ENCODE measurements around the gene SPRY2. TPM values are rescaled to one million over a fixed set of nuclear protein-coding genes. Genes with fewer than 3 reads are reported as not detected.

Gene SPRY2
- total and polyA plus RNA-seq, 2 of the 13 experiments (the other 11 are each of a cell fraction or from before 2014, with no cell fraction given), result 7.4 to 25.1 TPM

GRCh38 chr13:80339912-80340650 lies 845 bp downstream of the SPRY2 start (continued):
- TF ChIP-seq TCF12 (IDR thresholded peaks at IDR 0.05), result no peak
- TF ChIP-seq TCF12 (CRISPR knock-in tag; IDR thresholded peaks at IDR 0.05), result no peak
- TF ChIP-seq ZNF7 (CRISPR knock-in tag; IDR thresholded peaks at IDR 0.05), result no peak
- TF ChIP-seq XBP1 (CRISPR knock-in tag; IDR thresholded peaks at IDR 0.05), result no peak
- no peak for TF ChIP-seq ZNF609 (CRISPR knock-in tag; IDR thresholded peaks at IDR 0.05; ENCODE audit: borderline replicate concordance)
- TF ChIP-seq SKI (IDR thresholded peaks at IDR 0.05; ENCODE audit: partially characterized antibody), result no peak
- no peak for TF ChIP-seq CC2D1A (CRISPR knock-in tag; IDR thresholded peaks at IDR 0.05)
- no peak for TF ChIP-seq GATAD2A (CRISPR knock-in tag; IDR thresholded peaks at IDR 0.05)
- TF ChIP-seq PHF21A (CRISPR knock-in tag; IDR thresholded peaks at IDR 0.05), result no peak
- TF ChIP-seq ZNF543 (CRISPR knock-in tag; IDR thresholded peaks at IDR 0.05), result no peak
- no peak for TF ChIP-seq GMEB1 (CRISPR knock-in tag; IDR thresholded peaks at IDR 0.05; ENCODE audit: borderline replicate concordance)
- TF ChIP-seq HMGXB4 (CRISPR knock-in tag; IDR thresholded peaks at IDR 0.05; ENCODE audit: borderline replicate concordance in 1 of 2, low read depth in 1 of 2), result peak in 1 of 2 experiments; percentile 85; a peak in 2 of 4 replicates
- TF ChIP-seq ONECUT2 (CRISPR knock-in tag; IDR thresholded peaks at IDR 0.05), result no peak
- TF ChIP-seq ZFX (CRISPR knock-in tag; IDR thresholded peaks at IDR 0.05; ENCODE audit: low read depth), result peak; percentile 38; the same call in 1 of the 2 replicates
- no peak for TF ChIP-seq ZNF574 (CRISPR knock-in tag; IDR thresholded peaks at IDR 0.05)
- no peak for TF ChIP-seq NAIF1 (CRISPR knock-in tag; IDR thresholded peaks at IDR 0.05; ENCODE audit: borderline replicate concordance)

Data from HepG2 (cell line).